HPDE6-E6E7 (cell line): ENCODE data around the gene DVL3.

Source experiments
- DNase-seq: peaks from one replicate; pipeline ENCODE4 v3.0.0; 2011; ENCODE audit warnings: missing footprints; ENCODE audit errors: extremely low spot score

Gene DVL3

GRCh38 chr3:184211297-184211696 is 56.1 kb downstream of the DVL3 start:
- DNase-seq, result no peak

GRCh38 chr3:184211718-184212117 is 56.5 kb downstream of the DVL3 start:
- no peak for DNase-seq

GRCh38 chr3:184218814-184219213 is 63.6 kb downstream of the DVL3 start:
- DNase-seq, result no peak

GRCh38 chr3:184222521-184222920 is 67.3 kb downstream of the DVL3 start:
- no peak for DNase-seq
